HG03280 (cell line): ENCODE results near the gene DCDC2.
"Not testable (repeated sequence)": the region's sequence is repeated elsewhere in the genome, so short reads cannot be mapped to it uniquely, and the experiment has no call there.

Experiments
- ATAC-seq: cut with Tn5 transposase; IDR thresholded peaks from one replicate; pipeline ENCODE4 v1.9.1; 2021; ENCODE audit warnings: mild to moderate bottlenecking, moderate library complexity; ENCODE audit not compliant: unreplicated experiment

Gene DCDC2

DNA sequence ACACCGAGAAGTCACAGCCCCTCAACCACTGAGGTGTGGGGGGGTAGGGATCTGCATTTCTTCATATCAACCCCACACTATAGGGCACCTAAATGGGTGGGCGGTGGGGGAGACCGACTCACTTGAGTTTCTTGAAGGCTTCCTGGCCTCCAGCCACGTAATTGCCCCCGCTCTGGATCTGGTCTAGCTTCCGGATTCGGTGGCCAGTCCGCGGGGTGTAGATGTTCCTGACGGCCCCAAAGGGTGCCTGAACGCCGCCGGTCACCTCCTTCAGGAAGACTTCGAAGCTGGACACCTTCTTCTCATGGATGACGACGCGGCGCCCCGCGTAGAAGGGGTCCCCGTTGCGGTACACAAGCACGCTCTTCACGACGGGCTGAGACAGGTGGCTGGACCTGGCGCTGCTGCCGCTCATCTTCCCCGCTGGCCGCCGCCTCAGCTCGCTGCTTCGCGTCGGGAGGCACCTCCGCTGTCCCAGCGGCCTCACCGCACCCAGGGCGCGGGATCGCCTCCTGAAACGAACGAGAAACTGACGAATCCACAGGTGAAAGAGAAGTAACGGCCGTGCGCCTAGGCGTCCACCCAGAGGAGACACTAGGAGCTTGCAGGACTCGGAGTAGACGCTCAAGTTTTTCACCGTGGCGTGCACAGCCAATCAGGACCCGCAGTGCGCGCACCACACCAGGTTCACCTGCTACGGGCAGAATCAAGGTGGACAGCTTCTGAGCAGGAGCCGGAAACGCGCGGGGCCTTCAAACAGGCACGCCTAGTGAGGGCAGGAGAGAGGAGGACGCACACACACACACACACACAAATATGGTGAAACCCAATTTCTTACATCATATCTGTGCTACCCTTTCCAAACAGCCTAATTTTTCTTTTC lies at the start of gene DCDC2:
TSS of gene DCDC2 (minus strand) at position 724 of the 883 bp plus-strand sequence. CDS start at position 415, 309 bp downstream.
- ATAC-seq: no peak

DNA sequence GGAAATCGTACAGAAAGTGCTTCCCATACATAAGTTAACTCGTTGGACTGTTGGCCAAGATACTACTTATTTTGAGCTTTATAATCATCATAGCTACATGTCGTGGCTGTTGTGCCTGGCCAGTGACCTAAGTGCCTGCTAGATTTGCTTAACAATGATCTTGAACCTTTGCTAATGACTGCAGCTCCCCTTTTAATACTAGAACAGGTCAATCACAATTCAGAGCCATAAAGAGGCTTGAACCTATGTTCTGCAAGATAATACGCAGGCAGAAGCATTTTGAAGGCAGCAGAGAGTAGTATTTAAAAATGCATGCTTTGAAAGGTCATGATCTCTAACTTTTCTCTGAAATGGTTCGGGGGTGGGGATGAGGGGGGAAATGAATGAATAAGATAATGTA lies 47.4 kb upstream of the DCDC2 start:
- no peak for ATAC-seq

DNA sequence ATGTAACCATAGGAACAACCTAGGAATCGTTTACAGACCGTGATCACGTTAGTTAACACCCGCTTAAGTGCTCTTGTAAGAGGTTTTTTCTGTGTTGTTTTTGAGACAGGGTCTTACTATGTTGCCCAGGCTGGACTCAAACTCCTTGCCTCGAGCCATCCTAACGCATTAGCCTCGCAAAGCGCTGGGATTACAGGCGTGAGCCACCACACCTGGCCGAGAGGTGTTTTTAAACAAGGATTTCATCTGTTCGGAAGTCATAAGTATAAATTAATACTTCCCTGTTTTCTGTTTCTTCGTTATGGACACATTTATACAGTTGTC lies 45.6 kb upstream of the DCDC2 start:
- no peak for ATAC-seq

DNA sequence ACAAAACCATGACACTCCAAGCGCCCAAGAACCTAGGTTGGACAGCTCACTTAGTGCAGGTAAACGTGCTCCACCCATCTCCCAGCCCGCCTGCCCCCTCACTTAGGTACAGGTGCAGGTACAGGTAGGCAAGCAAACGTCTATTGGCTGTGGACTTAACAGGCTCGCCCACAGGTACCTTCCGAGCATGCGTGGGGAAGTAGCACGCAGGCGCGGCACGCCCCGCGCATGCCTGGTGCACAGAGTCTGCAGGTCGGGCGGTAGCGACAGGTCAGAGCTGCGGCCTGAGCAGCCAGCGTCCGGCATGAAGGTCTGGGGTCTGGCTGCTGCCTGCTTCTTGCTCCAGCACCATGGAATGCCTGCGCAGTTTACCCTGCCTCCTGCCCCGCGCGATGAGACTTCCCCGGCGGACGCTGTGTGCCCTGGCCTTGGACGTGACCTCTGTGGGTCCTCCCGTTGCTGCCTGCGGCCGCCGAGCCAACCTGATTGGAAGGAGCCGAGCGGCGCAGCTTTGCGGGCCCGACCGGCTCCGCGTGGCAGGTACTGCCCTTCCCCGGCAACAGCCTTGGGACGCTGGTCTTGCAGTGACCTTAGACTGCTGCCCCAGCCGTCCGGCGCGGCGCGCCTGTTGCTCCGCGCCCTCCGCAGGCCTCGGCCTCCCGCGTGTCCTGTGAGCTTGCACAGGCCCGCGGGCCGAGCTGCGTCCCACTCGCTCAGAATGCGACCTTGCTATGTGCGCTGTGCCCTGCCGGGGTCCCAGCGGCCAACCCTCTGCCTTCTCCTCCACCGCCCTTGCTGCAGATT lies 45.0 kb upstream of the DCDC2 start, which contains the start of gene MRS2:
TSS of gene MRS2 (plus strand) at position 240 of the 804 bp plus-strand sequence. CDS start at position 351, 111 bp downstream.
- ATAC-seq: peak; percentile 93

DNA sequence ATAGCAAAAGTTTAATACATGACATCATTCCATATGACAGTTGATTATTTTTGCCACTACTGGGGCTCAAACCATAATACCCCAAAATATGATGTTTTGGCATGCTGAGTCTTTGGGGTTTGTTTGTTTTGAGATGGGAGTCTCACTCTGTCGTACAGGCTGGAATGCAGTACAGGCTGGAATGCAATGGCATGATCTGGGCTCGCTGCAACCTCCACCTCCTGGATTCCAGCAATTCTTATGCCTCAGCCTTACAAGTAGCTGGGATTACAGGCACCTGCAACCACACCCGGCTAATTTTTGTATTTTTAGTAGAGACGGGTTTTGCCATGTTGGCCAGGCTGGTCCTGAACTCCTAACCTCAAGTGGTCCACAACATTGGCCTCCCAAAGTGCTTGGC lies 43.6 kb upstream of the DCDC2 start:
- no peak for ATAC-seq

DNA sequence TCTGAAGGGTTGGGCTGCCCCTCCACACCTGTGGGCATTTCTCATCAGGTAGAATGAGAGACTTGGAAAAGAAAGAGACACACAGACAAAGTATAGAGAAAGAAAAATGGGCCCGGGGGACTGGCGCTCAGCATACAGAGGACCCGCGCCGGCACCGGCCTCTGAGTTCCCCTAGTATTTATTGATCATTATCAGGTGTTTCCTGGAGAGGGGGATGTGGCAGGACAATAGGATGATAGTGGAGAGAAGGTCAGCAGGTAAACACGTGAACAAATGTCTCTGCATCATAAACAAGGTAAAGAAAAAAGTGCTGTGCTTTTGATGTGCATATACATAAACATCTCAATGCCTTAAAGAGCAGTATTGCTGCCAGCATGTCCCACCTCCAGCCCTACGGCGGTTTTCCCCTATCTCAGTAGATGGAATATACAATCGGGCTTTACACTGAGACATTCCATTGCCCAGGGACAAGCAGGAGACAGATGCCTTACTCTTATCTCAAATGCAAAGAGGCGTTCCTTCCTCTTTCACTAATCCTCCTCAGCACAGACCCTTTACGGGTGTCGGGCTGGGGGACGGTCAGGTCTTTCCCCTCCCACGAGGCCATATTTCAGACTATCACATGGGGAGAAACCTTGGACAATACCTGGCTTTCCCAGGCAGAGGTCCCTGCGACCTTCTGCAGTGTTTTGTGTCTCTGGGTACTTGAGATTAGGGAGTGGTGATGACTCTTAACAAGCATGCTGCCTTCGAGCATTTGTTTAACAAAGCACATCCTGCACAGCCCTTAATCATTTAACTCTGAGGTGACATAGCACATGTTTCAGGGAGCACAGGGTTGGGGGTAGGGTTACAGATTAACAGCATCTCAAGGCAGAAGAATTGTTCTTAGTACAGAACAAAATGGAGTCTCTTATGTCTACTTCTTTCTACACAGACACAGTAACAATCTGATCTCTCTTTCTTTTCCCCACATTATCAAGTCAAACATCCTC lies 42.5 kb upstream of the DCDC2 start:
- ATAC-seq: not testable (repeated sequence)

DNA sequence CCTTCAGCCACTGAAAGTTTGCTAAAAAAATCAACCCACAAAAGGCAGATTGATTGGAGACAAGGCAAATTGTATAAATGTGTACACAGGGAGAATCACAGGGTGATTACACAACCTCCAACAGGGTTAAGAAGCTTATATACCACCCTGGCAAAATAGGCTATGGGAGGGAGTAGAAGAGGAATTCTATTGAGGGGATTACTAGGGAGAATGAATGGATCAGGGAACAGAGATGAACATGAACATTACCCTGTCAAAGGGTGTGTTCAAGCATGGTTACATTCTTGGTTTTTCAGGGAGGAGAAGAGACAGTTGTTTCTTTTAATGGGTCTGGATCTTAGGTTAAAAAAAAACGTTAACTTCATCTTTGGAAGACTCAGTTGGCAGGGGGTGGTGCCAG lies 39.8 kb upstream of the DCDC2 start:
- ATAC-seq: no peak

DNA sequence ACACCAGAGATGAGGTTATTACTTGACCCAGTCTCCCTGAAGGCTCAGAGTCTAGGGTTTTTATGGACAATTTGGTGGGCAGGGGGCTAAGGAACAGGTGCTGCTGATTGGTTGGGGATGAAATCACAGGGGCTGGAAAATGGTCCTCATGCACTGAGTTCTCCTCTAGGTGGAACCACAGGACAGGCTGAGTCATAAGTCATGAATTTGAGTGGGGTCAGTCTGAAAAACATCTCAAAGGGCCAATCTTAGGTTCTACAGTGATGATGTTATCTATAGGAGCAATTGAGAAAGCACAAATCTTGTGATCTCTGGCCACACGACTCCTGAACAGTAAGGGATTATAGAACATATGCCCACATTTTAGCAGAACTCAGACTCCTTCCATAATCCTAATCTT lies 39.0 kb upstream of the DCDC2 start:
- no peak for ATAC-seq

DNA sequence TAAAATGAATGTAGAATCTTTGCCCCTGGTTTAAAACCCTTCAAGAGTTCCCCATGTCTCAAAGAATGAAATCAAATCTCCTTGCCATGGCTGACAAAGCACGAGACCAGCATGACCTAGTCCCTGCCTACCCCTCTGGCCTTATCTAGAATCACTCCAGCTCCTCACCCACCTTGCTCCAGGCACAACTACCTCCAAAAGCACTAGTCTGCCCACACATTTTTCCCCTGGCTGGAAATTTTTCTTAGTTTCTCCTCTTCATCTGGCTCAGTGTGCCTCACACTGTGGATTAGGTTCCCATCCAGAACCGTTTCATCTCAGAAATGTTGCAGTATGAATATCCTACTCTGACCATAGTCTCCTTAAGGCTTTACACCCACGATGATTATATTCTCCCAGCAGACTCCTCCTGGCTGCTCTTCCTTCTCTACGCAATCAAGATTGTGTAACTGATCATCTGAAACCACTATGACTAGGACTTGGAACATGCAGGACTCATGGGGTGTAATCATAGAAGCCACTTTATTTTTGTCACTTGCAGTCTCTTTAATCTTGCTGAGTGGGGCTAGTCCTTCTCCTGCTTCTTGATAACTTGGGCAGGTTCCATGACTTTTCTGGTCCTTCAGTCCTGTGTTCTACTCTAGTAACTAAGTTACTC lies 37.0 kb upstream of the DCDC2 start:
- no peak for ATAC-seq

DNA sequence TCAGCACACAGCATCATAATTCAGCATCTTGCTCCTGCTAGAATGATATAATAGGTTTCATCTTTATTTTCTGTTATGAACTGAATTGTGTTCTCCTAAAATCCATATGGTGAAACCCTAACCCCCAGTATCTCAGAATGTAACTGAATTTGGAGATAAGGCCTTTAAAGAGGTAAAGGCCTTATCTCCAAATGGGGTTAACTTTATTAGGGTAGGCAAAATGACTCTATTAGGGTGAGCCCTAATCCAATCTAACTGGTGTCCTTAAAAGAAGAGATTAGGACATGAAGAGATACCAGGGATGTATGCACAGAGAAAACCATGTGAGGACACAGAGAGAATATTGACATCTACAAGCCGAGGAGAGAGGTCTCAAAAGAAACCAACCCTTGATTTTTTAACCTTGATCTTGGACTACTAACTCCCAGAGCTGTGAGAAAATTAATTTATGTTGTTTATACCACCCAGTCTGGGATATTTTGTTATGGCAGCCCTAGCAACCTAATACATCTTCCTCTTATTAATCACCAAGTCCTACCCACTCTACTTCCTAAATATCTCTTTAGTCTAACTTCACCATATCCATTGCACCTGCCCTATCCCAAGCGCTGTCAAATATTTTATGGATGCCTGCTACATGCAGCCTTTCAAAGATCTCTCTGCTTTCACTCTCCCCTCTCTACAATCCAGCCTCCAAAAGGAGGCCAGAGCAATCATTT lies 36.4 kb upstream of the DCDC2 start:
- ATAC-seq: no peak

DNA sequence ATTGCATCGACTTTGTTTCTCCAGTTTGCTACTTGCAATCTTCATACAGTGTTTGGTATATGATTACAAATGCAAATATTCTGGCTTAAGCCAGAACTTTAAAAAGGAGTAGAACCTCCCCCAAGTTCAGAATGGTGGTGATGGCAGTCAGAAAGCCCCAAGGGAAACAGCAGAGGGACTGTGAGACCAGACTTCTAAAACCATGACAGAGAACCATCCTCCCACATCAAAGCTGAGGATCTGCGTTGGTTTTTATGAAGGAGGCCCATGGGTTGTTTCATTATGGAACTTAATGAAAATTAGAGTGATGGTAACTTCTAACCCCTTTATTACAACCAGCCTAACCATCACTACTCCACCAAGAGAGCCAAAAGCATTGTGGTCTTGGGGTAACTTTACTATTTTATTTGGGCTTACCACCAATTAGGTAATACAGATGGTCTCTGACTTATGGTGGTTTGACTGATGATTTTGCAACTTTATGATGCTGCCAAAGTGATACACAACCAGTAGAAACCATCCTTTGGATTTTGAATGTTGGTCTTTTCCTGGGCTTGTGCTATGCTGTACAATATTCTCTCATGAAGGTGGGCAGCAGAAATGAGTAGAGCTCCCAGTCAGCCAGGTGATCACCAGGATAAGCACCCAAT lies 34.0 kb upstream of the DCDC2 start:
- peak; percentile 86 for ATAC-seq

DNA sequence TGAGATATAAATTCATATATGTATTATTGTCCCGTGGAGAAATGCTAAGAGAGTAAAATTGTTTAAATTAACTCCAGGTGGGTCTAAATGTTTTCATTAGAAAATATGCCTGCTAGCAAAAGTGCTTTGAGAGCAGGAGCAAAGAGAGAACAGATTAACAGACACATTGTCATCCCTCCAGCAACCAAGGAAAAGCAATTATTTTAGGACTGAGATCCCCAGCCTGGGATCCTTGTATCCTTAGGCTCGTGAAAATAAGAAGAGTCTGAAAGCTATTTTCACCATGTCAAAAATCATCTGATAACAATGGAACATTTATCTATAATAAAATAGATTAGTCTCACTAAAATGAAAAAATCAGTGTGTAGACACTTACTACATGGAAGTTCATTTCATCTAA lies 33.3 kb upstream of the DCDC2 start:
- ATAC-seq: no peak

DNA sequence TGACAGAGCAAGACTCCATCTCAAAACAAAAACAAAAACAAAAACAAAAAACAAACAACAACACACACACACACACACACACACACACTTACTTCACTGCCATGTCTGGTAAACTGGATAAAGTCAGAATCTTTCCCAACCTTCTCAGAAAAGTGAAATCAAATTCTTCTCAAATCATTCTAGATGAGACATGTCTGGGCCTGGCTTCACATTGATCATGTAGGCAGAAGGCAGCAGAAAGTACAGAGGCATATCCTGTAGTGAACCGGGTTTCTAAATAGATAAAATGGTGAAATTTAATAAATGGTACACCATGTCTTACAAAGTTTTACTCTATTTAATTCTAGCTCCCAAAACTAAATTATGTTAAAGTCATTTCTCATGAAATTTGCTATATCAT lies 30.0 kb upstream of the DCDC2 start:
- ATAC-seq: no peak

DNA sequence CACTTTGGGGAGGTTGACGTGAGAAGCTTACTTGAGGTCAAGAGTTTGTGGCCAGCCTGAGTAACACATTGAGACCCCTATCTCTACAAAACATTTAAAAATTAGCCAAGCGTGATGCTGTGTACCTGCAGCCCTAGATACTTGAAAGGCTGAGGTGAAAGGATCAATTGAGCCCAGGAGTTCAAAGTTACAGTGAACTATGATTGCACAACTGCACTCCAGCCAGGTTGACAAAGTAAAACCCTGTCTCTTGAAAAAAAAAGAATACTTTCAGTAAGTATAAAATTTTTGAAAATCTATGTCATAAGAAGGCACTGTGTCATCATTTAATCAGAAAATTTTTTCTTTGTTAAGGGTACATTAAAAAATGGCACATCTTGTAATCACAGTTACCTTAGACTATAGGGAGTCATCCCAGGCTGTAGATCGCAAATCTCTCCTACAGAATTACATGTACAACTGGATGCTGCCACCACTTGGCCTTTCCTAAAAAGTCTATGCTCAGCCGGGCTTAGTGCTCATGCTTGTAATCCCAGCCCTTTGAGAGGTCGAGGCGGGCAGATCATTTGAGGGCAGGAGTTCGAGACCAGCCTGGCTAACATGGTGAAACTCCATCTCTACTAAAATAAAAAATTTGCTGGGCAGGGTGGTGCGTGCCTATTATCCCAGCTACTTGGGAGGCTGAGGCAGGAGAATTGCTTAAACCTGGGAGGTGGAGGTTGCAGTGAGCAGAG lies 27.8 kb upstream of the DCDC2 start:
- ATAC-seq: no peak

DNA sequence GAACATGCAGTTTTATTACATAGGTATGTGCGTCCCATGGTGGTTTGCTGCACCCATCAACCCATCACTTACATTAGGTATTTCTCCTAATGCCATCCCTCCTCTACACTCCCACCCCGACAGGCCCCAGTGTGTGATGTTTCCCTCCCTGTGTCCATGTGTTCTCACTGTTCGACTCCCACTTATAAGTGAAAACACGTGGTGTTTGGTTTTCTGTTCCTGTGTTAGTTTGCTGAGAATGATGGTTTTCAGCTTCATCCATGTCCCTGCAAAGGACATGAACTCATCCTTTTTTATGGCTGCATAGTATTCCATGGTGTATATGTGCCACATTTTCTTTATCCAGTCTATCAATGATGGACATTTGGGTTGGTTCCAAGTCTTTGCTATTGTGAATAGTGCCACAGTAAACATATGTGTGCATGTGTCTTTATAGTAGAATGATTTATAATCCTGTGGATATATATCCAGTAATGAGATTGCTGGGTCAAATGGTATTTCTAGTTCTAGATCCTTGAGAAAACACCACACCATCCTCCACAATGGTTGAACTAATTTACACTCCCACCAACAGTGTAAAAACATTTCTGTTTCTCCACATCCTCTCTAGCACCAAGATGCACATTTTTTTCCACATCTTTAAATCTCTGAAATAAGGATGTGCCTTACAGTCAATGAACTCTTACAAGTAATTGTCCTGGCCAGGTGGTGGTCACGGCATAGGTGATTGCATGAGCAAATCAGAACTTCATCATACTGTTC lies 26.7 kb upstream of the DCDC2 start:
- not testable (repeated sequence) for ATAC-seq

DNA sequence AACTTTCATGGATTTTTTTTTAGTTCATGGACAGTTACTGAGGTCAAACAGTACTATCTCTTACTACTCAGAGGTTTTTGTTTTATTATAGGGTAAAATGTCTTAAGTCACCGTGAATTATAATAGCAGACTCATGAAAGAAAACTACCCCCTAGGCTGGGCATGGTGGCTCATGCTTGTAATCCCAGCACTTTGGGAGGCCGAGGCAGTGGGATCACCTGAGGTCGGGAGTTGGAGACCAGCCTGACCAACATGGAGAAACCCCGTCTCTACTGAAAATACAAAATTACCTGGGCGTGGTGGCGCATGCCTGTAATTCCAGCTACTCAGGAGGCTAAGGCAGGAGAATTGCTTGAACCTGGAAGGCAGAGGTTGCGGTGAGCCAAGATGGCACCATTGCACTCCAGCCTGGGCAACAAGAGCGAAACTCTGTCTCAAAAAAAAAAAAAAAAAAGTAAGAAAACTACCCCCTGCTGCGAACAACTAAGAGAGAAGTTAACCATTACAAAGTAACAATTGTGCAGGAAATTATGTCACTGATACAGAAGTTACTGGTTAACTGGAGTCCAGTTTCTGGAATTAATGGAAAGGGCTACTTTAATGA lies 25.1 kb upstream of the DCDC2 start:
- not testable (repeated sequence) for ATAC-seq

DNA sequence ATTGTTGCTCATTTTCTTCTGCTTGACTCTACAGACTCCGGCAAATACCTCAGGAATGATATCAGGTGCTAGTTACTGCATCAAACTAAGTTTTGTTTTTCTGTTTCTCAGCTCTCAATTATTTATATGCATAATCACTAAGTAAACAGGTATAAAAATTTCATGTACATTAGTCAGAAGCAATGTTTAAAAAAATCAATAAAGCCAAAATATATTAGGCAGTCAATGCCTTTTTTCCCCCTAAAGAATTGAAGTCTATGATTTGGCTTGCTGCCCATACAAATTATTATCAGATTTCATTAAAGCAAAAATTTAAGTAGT lies 24.3 kb upstream of the DCDC2 start:
- ATAC-seq: no peak
